Vagina (tissue), 2 donors: ENCODE measurements around the gene NR3C2.

Experiments used
- POLR2A ChIP-seq, 2 donors: fragments of 450-650 bp; IDR thresholded peaks; one replicate each; pipeline ENCODE4 v1.6.1; 2017; ENCODE audit warnings: antibody characterized with exemption in 2 of 2, mild to moderate bottlenecking in 2 of 2, moderate library complexity in 2 of 2
- TF ChIP-seq, protein P1 (sequence below), 3 experiments: fragments of 450-650 bp in 2 of 3; fragments of 200-600 bp in 1 of 3; sonication (generic) in 1 of 3; IDR thresholded peaks; one replicate each; pipeline ENCODE4 v1.5.1; 2017 to 2019; ENCODE audit warnings: antibody characterized with exemption in 3 of 3, mild to moderate bottlenecking in 2 of 3, moderate library complexity in 2 of 3

DNA sequence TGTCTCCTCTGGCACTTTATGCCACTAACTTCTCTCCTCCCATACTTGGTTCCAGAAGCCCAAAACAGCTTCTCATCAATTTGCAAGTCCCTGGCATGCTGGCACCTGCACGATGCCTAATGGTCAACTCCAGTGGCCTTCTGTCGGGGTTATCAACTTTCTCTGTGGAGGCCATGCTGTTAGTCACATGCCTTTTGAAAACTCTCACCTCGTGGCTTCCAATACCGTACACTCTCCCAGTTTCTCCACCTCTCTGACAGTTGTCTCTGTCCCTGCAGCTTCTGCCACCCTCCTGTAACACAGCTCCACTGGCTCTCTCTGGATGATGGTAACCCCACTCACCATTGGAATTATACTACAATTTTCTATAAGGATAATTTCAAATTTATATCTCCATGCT lies 324.0 kb downstream of the NR3C2 start:
- TF ChIP-seq, protein P1, sequence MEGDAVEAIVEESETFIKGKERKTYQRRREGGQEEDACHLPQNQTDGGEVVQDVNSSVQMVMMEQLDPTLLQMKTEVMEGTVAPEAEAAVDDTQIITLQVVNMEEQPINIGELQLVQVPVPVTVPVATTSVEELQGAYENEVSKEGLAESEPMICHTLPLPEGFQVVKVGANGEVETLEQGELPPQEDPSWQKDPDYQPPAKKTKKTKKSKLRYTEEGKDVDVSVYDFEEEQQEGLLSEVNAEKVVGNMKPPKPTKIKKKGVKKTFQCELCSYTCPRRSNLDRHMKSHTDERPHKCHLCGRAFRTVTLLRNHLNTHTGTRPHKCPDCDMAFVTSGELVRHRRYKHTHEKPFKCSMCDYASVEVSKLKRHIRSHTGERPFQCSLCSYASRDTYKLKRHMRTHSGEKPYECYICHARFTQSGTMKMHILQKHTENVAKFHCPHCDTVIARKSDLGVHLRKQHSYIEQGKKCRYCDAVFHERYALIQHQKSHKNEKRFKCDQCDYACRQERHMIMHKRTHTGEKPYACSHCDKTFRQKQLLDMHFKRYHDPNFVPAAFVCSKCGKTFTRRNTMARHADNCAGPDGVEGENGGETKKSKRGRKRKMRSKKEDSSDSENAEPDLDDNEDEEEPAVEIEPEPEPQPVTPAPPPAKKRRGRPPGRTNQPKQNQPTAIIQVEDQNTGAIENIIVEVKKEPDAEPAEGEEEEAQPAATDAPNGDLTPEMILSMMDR (IDR thresholded peaks at IDR 0.05): no peak
- TF ChIP-seq POLR2A (IDR thresholded peaks at IDR 0.05): no peak
